Stimulated activated CD8-positive, alpha-beta memory T cell treated with anti-CD3 and anti-CD28 coated beads, Interleukin-2, amount 100 ng/mL, for 48 hours (primary cell): ENCODE measurements around the gene HSPB3.
"Not testable (repeated sequence)": the region's sequence is repeated elsewhere in the genome, so short reads cannot be mapped to it uniquely, and the experiment has no call there.

ENCODE experiments used
- DNase-seq, 2 donors: peaks; one replicate each; pipeline ENCODE4 v3.0.0-alpha.2; 2020; ENCODE audit warnings: low read depth in 2 of 2

The HSPB3 gene

DNA sequence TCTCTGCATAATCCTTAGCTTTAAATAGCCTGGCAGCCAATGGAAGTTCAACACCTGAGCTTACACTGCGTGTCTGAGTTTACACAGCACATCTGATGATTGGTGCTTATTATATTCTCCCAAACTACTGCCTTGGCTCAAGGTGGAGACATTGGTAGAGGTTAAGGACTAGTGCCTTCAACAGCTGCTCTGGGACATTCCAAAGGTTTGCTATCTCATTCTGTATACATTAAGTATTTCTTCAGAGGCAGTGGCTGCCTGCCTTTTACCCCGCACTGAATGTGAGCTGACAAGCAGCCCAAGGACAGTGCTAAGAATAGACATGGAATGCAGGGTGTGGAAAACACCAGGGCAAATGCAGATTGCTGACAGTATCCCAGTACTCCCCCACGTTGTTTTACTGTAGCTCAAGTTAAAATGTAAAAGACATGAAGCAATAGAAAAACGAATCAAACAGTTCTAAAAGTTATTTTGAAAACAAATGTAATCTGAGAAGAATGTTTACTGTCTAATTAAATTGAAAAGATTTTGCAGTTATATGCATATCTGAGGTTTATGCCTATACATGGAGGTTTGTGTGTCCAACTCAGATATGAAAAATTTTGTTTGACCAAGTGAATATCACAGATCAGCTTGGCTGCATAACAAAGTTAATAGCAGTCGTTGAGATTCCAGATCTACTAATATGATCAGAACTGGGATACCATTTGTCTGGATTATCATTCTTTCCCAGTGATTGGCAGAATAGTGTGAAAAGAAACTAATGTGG lies 1.8 kb downstream of the HSPB3 start:
- DNase-seq: no peak

DNA sequence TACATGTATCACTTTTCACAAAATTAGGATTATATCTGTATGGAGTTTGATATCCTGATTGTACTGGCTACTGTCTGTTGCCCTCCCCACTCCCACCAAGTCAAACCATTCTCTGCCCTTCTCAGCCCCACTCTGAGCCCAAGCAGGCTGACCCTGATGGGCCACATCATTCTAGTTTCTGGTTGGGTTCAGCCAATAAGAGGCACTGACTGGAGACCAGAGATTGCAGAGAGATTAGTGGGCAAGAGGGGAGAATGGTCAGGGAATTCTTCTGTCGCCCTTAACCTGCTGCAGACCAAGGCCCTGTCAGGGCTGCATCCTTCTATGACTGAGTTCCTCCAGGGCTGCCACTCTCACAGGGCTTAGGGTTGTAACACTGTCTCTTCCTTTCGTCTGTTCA lies 2.7 kb downstream of the HSPB3 start:
- no peak for DNase-seq

DNA sequence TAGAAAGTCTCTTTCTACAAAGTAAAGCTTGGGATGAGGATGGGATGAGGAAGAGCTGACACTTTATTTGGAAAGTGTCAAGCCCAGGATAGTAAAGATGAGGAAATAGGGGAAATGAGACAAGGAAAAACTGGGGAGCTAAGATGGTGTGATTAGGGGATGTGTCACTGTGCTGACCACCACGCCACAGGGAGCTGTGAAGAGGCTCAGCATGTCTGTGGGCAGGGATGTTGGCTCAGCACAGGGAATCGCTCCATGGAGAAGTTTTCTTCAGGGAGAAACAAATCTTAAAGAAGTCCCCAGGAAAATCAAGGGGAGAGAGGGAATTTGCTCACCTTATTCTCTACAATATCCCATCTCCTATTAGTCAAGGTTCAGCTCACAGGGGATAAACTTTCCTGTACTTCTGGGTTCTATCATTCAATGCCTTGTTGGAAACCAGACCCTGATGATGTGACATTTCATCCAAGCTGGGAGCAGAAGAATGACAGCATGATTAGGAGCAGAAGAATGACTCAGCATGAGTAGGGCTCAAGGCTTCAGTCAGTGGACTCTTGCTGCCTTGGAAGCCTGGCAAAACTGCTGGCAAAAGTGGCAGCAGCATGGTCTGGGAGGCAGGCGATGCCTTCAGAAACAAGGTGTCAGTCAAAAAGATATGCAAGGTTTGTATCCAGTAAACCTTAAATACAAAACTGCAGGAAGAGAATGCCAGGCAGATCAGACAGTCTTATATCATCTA lies 4.9 kb downstream of the HSPB3 start:
- no peak for DNase-seq

DNA sequence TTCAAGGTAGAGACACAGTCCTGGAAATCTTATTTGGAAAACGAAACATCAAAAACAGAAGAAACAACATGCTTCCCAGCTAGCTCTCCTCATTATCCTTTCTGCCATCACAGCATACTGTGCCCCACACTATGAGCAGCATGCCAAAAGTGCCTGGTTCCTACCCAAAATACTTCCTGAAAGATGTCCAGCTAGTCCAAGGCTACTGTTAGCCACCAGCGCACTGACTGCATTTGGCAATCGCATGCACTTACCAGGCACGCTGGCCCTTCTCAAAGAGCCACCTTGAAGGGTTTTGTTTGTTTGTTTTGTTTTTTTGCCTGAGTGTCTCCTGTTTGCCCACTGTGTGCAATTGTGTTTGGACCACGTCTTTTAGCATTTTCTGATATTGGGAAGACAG lies 6.8 kb downstream of the HSPB3 start:
- DNase-seq: no peak

DNA sequence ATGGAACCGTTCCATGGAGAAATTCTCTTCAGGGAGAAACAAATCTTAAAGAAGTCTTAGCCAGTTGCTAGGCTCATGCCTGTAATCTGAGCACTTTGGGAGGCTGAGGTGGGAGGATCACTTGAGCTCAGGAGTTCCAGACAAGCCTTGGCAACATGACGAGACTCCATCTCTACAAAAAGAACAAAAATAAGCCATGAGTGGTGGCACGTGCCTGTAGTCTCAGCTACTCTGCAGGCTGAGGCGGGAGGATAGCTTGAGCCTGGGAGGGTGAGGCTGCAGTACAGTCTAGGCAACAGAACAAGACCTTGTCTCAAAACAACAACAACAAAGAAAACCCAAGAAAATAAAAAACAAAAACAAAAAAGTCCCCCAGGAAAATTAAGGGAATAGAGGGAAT lies 8.2 kb downstream of the HSPB3 start:
- no peak for DNase-seq

DNA sequence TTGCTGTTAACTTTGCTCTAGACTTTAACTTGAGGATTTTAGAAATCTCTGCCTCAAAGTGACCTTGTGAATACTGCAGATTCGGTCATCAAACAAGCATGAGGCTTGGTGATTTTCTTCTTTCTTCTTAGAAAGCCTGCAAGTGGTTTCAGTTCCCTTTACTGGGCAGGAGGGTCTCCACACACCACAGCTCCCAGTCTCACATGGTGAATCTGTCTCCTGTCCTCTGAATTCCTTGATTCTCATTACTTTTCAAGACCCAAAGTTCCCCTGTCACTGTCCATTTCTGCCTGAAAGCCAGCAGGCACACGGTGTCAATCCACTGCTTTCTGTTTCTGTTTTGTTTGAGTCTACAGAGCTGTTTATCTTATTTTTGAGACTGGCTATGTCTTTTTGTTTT lies 14.1 kb downstream of the HSPB3 start:
- DNase-seq: no peak

DNA sequence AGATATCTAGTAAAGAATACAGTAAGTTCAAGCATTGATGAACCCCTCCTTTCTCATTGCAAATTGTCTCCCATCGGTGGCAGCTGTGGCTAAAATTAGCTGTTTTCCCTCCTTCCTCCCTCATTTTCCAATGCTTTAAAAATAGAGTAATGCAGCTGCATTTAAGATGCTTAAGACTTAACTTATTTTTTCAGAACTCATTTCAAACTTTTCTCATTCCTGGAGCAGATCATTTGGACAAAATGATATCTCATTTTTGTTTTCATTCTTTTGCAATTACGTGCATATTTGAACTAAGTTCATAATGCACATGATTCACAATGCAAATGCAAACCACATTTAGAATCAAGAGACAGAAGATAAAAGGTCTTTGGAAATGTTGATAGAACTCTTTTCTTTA lies 14.6 kb downstream of the HSPB3 start:
- no peak for DNase-seq

DNA sequence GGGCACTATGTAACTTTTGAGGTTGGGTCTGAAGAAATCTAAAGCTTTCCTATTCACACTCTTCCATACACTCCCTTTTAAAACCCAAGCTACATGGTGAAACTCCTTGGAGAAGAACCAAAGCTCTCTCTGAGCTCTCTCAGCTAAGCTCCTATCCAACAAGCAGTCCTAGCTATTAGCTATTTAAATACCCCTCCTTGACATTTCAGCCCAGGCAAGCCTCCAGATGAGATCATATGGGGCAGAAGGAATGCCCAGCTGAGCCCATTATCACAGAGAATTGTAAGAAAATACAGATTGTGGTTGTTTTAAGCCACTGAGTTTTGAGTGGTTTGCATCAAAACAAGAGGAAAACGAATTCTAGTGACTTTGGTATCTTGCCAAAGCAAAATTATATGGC lies 15.2 kb downstream of the HSPB3 start:
- no peak for DNase-seq

DNA sequence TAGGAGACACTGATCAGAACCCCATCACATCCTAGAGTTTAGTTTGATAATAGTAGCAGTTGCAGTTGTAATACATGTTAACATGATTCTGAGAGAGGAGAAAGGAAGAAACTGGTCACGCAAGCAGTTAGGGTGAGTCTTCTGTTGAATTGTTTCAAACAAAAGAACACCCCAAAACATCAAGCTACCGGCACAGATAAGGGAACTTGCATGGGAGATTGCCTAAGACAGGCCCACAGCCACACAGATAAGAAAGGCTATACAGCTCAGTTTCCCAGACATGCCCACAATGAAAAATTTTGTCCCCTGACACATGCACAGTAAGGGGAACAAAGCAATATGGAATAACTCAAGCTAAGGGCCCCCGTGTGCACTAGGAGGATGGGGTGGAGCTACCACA lies 15.9 kb downstream of the HSPB3 start:
- DNase-seq: no peak

DNA sequence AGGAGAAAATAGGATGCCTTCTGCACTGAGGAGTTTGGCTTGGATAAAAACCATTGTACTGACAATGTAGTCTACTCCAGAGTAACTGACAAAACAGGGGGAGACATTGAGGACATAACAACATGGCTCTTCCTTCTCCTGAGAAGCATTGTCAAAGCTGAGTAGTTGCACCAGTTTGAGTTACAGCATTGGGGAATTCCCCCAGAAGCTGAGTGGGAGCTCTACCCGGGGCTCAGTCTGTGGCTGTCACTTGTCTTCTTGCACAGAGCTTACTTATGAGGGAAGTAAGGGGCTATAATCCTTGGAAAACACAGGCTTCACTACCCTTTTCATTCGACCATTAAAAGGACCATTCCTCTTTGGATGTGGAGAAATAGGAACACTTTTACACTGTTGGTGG lies 21.2 kb downstream of the HSPB3 start:
- no peak for DNase-seq

DNA sequence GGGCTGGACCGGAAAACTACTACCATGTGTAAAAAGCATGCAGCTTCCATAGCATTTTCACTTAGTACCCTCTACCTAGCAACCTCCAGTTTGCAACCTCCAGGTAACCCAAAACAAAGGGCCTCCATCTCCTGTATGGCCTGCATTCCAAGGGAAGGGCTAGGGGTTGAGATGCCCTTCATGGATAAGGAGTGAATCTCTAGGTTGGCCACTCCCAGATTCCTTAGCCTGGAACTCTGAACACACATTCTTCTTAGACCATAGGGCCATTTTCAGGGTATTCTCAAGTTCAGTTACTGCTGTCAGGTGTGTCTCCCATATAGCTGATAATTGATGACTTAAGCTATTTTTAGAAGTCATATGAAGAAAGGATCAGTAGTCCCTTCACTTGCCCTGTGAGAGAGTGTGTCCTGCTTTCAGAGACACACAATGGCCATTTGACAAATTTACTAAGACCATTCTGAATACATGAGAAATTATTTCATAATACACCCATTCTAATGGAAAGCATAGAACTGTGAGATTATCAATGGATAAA lies 22.5 kb downstream of the HSPB3 start:
- DNase-seq: no peak

DNA sequence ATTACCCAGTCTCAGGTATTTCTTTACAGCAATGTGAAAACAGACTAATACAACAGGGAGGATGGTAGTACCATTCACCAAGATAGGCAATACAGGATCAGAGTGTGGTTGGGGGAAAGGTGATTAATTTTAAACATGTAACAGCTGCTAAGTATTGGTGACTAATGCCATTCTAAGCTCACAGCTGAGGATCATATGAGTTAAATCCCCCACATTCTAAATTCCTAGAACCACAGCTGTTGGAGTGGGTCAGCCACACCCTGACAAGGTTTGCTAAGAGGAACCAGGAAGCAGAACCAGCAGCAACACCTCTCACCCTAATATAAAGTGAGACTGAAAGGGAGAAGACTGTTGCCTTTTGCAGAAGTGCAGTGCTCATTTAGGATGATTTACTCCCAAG lies 24.8 kb downstream of the HSPB3 start:
- no peak for DNase-seq

DNA sequence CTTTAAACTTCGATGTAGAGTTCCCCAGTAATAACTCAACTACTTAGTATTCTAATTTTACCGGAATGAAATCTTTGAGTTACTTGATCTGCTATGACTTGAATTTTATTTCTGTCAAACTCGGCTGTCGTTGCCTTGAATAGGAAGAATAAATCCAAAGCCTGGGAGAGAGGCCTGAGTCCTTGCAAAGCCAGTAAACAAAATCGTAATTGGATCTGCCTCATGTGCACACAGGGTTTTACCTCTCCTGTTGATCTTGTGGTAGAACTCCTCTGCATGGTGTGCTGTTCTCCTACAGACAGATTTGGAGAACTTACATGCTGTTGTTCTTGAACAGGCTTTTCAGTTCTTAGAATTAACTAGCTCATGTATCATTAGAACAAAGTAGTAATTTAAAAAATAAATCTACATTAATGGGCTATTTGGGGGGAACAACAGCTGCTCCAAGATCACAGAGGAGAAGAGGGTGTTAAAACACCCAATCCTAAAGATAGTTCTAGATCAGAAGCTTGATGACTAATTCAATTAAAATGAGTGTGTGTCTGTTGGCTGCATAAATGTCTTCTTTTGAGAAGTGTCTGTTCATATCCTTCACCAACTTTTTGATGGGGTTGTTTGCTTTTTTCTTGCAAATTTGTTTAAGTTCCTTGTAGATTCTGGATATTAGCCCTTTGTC lies 28.9 kb downstream of the HSPB3 start:
- DNase-seq: no peak

DNA sequence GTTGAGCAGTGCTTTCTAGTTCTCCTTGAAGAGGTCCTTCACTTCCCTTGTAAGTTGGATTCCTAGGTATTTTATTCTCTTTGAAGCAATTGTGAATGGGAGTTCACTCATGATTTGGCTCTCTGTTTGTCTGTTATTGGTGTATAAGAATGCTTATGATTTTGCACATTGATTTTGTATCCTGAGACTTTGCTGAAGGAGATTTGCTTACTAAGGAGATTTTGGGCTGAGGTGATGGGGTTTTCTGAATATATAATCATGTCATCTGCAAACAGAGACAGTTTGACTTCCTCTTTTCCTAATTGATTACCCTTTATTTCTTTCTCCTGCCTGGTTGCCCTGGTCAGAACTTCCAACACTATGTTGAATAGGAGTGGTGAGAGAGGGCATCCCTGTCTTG lies 30.2 kb downstream of the HSPB3 start:
- DNase-seq: not testable (repeated sequence)

DNA sequence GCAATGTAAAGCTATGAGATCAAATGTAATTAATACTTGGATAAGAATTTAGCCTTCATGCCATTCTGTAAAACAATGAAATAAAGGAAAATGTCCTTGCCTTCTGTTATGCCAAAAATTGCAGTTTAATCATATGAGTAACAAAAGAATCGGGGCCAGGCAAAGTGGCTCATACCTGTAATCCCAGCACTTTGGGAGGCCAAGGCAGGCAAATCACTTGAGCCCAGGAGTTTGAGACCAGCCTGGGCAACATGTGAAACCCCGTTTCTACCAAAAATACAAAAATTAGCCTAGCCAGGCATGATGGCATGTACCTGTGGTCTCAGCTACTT lies 34.1 kb downstream of the HSPB3 start:
- not testable (repeated sequence) for DNase-seq

DNA sequence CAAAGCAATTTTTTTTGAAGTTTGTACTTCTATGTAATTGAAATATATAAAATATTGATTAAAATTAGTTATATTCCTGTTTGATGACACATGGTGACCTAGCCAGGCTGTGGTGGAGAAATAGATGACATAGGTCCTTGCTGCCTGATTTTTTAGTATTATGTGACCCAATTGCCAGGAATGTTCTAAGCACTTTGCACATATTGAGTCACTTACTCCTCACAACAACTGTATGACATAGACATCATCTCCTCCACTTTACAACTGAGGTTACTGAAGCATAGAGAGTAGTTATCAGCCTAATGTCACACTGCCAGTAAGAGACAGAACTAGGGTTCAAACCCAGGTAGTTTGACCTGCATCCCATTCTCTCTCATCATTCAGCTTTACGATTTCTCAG lies 35.8 kb downstream of the HSPB3 start:
- no peak for DNase-seq

DNA sequence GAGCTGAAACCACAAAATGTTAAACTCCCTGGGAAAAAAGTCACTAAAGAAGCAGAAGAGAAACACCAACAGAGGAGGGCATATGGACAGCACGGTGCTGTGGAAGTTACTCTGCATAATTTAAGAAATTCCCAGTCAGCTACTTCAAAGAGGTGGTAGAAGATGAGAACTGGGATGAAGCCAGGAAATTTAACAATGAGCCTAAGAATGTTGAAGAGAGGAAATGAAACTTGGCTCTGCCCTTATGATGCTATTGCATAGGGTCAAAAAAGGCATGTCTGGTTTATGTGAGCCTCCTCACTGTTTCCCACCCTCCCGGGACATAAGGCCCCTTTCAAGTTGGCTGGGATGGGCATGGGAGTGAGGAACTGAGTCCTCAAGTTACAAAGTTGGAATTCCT lies 36.7 kb downstream of the HSPB3 start:
- no peak for DNase-seq

DNA sequence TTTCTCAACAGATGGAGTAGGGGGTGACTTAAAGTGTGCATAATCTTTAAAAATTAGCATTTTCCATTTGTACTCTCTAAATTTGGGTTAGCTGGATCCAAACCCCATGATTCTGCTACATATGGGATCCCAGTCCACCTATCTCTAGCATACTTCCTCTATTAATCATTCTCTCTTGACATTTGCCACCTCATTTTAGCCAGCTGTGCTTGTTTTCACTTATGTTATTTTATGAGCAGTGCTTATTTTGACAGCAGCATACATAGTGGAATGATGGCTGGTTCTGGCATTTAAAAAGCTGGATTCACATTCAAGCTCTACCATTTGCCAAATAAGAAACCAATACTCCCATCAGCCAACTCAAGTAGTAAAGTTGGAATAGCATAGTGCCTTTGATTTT lies 39.5 kb downstream of the HSPB3 start:
- DNase-seq: no peak
